Left lung (tissue), 10 donors: ENCODE results near the gene SSBP2. TPM values are rescaled to one million over a fixed set of nuclear protein-coding genes. Genes with fewer than 3 reads are reported as not detected.

ENCODE experiments used
- ATAC-seq: fragments of 200-7000 bp; cut with Tn5 transposase; one replicate; pipeline ENCODE4 v1.9.1; 2020; ENCODE audit warnings: moderate library complexity
- DNase-seq, 4 donors: peaks; one replicate each; pipeline ENCODE4 v3.0.0-alpha.2; 2013 to 2020
- H3K27ac ChIP-seq, 2 donors: fragments of 200-600 bp; sonication (generic) in 1 of 2; one replicate each; pipeline versions ENCODE4 v1.5.0 to v1.8.0; 2020 to 2021
- H3K27me3 ChIP-seq, 2 donors: fragments of 200-600 bp; sonication (generic) in 1 of 2; one replicate each; pipeline versions ENCODE4 v1.5.0 to v1.8.0; 2020 to 2021
- H3K36me3 ChIP-seq, 2 donors: fragments of 200-600 bp; sonication (generic) in 1 of 2; one replicate each; pipeline versions ENCODE4 v1.5.0 to v1.8.0; 2020 to 2021
- H3K4me1 ChIP-seq, 2 donors: fragments of 200-600 bp; one replicate each; pipeline ENCODE4 v1.8.0; 2021
- H3K4me3 ChIP-seq, 2 donors: fragments of 200-600 bp; sonication (generic) in 1 of 2; one replicate each; pipeline versions ENCODE4 v1.5.0 to v1.8.0; 2020 to 2021; ENCODE audit warnings: mild to moderate bottlenecking in 1 of 2
- H3K9me3 ChIP-seq, 2 donors: fragments of 200-600 bp; sonication (generic) in 1 of 2; one replicate each; pipeline versions ENCODE4 v1.5.0 to v1.8.0; 2020 to 2021
- intact Hi-C, 2 donors: fragments of 100-400 bp; cut with DNase I; formaldehyde crosslinking; loops; one replicate each; pipeline versions ENCODE4 v1.11.2 to v1.14.2; 2022
- polyA plus RNA-seq, 6 donors: library from polyadenylated mRNA; unstranded; fragments of 120-200 nt; gene quantifications; one replicate each; pipeline ENCODE4 v1.2.1, GENCODE V29; 2013; ENCODE audit not compliant: insufficient read length in 6 of 6
- total RNA-seq, 2 donors: library from RNA; stranded (reverse); fragmentation: NEBNext Ultra II Directional; extraction: Animal tissue kit (Norgen Biotek cat#: 25700); gene quantifications; one replicate each; pipeline ENCODE4 v1.2.1, GENCODE V29; 2021
- TF ChIP-seq, protein P1 (sequence below), 2 donors: fragments of 200-600 bp; sonication (generic) in 1 of 2; IDR thresholded peaks; one replicate each; pipeline versions ENCODE4 v1.5.0 to v1.8.0; 2021; ENCODE audit warnings: antibody characterized with exemption in 2 of 2
- donor health status: DM: no; HTN: yes; CAD: no.
- donor health status: DM: no; HTN: no; CAD: no.

SSBP2 gene
- total and polyA plus RNA-seq, 8 donors = 31.6 to 103 (median 74.8) TPM

DNA sequence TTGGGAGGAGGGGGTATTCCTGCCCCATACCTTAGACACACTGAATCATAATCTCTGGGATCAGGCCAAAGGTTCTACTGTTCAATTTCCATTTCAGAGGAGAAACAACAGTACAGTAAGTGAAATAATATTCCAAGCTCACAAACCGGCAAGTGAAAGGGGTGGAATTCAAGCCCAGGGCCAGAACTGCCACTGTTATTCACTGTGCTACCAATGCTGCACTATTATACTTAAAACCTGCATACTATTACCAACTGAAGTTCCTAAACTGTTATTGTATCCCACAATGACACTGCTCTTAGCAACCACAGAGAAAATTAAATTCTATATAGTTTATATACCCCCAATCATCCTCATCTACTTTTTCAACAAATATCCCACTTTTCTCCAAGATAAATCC, 24.6 kb downstream of the SSBP2 start:
- Histone ChIP-seq H3K4me1 (peaks cover 0 to 4% of the 10 kb centered on the region in 2 donors), H3K9me3 (no peaks in the 10 kb centered on the region), H3K4me3 (no peak overlapping the region), H3K27me3 (no peaks in the 10 kb centered on the region), H3K27ac (no peak overlapping the region), H3K36me3 (no peaks in the 10 kb centered on the region)
- TF ChIP-seq, protein P1, sequence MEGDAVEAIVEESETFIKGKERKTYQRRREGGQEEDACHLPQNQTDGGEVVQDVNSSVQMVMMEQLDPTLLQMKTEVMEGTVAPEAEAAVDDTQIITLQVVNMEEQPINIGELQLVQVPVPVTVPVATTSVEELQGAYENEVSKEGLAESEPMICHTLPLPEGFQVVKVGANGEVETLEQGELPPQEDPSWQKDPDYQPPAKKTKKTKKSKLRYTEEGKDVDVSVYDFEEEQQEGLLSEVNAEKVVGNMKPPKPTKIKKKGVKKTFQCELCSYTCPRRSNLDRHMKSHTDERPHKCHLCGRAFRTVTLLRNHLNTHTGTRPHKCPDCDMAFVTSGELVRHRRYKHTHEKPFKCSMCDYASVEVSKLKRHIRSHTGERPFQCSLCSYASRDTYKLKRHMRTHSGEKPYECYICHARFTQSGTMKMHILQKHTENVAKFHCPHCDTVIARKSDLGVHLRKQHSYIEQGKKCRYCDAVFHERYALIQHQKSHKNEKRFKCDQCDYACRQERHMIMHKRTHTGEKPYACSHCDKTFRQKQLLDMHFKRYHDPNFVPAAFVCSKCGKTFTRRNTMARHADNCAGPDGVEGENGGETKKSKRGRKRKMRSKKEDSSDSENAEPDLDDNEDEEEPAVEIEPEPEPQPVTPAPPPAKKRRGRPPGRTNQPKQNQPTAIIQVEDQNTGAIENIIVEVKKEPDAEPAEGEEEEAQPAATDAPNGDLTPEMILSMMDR (IDR thresholded peaks at IDR 0.05) = no peak
- no peak for DNase-seq
- intact Hi-C loops = no loop called here
- ATAC-seq = no peak

DNA sequence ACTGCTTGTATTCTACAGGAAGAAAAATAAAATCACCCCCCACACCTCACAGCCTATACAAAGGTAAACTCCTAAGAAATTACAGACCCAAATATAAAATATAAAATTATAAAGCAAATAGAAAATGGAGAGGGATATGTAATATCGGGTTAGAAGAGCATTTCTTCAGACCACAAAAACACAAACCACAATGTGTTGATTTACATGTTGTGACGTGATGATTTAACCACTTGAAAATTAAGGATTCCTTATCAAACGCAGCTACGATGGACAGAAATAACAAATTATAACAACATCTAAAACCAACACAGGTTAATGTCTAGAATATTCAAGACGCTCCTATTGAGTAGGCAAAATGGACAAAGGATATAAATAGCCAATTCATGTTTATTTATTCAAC, 26.3 kb downstream of the SSBP2 start:
- H3K27ac ChIP-seq = no peak overlapping the region
- intact Hi-C loops = no loop called here
- no peak for ATAC-seq
- H3K36me3 ChIP-seq = no peaks in the 10 kb centered on the region
- no peaks in the 10 kb centered on the region for H3K27me3 ChIP-seq
- H3K4me3 ChIP-seq = no peak overlapping the region
- H3K9me3 ChIP-seq = no peaks in the 10 kb centered on the region
- peaks cover 0 to 4% of the 10 kb centered on the region in 2 donors for H3K4me1 ChIP-seq
- DNase-seq = no peak
- TF ChIP-seq, protein P1 (IDR thresholded peaks at IDR 0.05) = no peak

DNA sequence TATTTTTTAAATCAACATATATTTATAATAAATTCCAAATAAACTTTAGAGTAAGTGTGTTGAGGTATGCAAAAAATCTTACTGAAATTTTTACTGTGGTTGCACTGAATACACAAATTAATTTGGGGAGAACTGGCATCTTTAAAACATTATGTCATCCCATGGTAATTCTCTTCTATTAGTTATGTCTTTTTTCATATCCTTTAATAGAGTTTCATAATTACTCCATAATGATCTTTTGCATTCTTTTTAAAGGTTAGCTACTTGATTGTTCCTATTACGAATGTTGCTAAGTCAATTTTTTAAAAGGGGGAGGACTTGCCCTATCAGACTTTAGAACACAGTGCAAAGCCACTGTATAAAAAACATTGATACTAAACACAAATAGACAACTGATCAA, 26.8 kb downstream of the SSBP2 start:
- TF ChIP-seq, protein P1 (IDR thresholded peaks at IDR 0.05) = no peak
- Histone ChIP-seq H3K4me3 (no peak overlapping the region), H3K4me1 (peaks cover 0 to 4% of the 10 kb centered on the region in 2 donors), H3K27me3 (no peaks in the 10 kb centered on the region), H3K27ac (no peak overlapping the region), H3K36me3 (no peaks in the 10 kb centered on the region), H3K9me3 (no peaks in the 10 kb centered on the region)
- ATAC-seq (no peak), DNase-seq (no peak)
- intact Hi-C loops = no loop called here

DNA sequence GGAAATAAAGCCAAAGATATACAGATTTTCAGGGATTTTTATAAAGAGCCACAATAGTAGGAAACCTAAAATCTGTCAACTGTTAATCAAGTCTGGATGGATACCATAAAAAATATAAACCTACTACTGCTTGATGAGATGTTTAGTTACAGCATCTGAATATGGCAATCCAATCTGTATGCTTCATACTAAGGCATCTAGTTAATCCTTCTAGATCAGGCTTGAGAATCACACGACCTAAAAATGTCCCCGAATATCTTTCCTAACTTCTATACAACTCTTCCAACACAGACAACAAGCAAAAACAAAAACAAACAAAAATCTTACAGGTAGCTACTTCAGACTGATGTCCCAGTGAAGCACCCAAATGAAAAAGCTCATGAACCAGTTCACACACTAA, 29.8 kb downstream of the SSBP2 start:
- no peak for ATAC-seq
- H3K27ac ChIP-seq = no peak overlapping the region
- no peaks in the 10 kb centered on the region for H3K27me3 ChIP-seq
- TF ChIP-seq, protein P1 (IDR thresholded peaks at IDR 0.05) = no peak
- DNase-seq = no peak
- intact Hi-C loops = no loop called here
- no peaks in the 10 kb centered on the region for H3K9me3 ChIP-seq
- H3K4me3 ChIP-seq = no peak overlapping the region
- H3K4me1 ChIP-seq = peaks cover 0 to 4% of the 10 kb centered on the region in 2 donors
- H3K36me3 ChIP-seq = no peaks in the 10 kb centered on the region

DNA sequence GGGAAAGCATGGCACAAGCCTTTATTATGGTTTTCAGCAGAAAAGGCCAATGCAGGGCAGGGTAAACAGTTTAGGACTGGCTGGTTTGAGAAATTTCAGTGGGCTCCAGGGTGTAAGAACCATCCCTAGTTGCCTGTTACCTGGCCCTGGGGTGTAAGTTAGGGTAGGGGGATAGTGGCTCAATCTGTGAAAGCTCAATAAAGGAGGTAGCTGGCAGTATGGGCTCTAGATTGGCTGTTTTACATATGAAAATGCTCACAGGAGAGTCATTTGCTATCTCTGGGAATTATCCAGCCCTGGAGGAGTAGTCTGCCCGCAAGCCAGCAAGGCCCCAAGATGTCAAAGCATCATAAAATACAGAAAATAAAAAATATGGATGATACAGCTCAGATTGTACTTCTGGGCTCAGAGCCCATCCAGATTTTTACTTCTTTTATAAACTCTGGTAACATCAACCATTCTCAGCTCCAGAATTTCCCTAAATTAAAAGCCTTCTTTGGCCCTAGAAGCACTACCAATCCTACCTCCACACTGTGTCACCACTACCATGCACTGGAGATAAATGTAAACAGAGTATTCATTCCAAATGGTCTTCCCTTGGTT, 31.1 kb downstream of the SSBP2 start:
- Histone ChIP-seq H3K9me3 (no peaks in the 10 kb centered on the region), H3K27me3 (no peaks in the 10 kb centered on the region), H3K4me1 (peaks cover 0 to 4% of the 10 kb centered on the region in 2 donors), H3K36me3 (no peaks in the 10 kb centered on the region), H3K4me3 (no peak overlapping the region), H3K27ac (no peak overlapping the region)
- DNase-seq (no peak), ATAC-seq (no peak)
- TF ChIP-seq, protein P1 (IDR thresholded peaks at IDR 0.05) = no peak
- intact Hi-C loops = no loop called here
